D721Med (cell line): ENCODE data around the gene FBXO30.

Experiments
- DNase-seq: peaks from one replicate; pipeline ENCODE4 v3.0.0; 2011; ENCODE audit warnings: low spot score; ENCODE audit not compliant: insufficient read length
- FAIRE-seq: peaks from 2 replicates; lab custom pipeline; 2011; peaks lifted over from hg19 to GRCh38; lab: Jason Lieb, UNC
- CTCF ChIP-seq: IDR thresholded peaks from 2 replicates; pipeline ENCODE4 v1.5.1; 2012; ENCODE audit warnings: mild to moderate bottlenecking, control low read depth; ENCODE audit not compliant: insufficient read depth; ENCODE audit errors: missing control alignments

FBXO30 gene

DNA sequence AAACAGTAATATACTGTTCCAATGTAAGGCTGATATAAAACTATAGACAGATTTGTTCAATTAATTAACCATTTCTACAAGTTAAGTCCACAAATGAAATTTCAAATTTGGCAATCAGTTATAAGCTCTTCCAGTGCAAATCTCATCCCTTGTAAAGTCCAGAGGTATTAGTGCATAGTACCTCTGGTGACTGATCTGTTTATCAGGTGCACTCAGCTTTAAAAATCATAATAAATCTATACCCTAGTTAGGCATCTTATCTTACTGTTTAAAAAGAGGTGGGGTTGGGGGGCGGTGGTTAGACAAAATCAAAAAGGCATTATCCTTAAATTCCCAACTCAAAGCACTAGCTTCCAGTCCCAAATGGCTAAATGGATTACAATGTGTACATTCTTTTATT lies 2.9 kb downstream of the FBXO30 start:
- no peak for FAIRE-seq
- DNase-seq: no peak
- no peak for TF ChIP-seq CTCF

- FAIRE-seq: peak; percentile 38
- no peak for DNase-seq
- no peak for TF ChIP-seq CTCF
Observed at GRCh38 chr6:145809785-145810184, 4.8 kb downstream of the FBXO30 start.

DNA sequence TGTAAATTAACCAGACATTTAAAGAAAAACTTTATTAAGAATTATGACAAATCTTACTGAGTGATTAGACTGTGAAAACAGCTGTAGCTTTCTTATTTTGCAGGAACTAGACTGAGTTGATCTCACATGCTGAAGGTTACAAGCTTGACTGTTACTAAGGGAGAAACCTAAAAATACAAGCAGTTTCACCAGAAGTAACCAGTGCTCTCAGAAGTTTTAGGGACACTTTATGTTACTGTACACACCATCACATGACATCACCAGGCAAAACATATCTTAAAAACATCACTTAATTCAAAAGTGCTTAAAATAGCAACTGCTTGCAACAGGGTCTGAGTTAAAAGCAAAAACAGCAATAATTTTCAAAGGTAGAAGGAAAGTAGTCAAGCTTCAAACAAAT lies 5.4 kb downstream of the FBXO30 start:
- no peak for TF ChIP-seq CTCF
- no peak for DNase-seq
- FAIRE-seq: peak; percentile 56

DNA sequence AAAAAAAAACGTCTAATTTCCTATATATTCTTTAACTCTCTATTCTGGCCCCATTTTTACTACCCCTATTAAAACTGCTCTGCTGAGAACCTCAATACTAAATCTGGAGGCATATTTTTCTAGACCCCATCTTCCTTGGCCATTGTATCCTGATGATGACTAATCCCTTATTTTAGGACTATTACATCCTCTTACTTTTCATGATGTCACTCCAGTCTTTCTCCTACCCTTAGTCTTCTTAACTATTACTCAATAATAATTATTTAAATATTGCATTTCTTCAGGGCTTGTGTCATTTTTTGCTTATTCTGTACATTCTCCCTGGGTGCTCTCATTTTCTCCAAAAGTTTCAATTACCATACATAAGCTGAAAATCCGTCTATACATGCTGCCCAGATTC lies 6.4 kb downstream of the FBXO30 start:
- TF ChIP-seq CTCF: no peak
- FAIRE-seq (no peak), DNase-seq (no peak)

- FAIRE-seq: no peak
- DNase-seq: no peak
- TF ChIP-seq CTCF: no peak
Observed at GRCh38 chr6:145802141-145802540, 12.5 kb downstream of the FBXO30 start.

GRCh38 chr6:145801021-145801420 lies 13.6 kb downstream of the FBXO30 start:
- no peak for FAIRE-seq
- TF ChIP-seq CTCF: no peak
- no peak for DNase-seq

DNA sequence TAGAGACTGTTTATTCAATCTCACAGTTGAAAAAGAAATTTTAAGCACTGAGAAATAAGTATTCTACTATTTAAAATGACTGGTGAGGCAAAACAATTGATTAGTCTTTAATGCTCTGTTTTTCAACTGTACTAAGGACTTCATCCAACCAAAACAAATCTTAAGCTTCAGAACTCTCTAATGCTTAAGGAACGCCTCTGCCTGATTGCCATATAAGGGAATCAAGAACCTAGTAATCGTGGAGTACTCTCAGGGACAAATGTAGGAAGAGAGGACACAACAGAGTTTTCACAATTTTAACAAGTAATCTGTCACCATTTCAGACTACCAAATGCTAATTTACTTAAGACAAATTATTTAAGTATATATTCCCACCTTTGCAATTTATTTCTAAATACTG lies 16.1 kb downstream of the FBXO30 start:
- FAIRE-seq: no peak
- no peak for DNase-seq
- TF ChIP-seq CTCF: no peak
